OCI-LY1 (cell line): ENCODE data around the gene SULT2B1.

Experiments used
- H2AFZ ChIP-seq: fragments of 200-600 bp; sonication (generic), shearing (Covaris generic); 2 replicates; pipeline ENCODE4 v1.6.0; 2014; ENCODE audit warnings: antibody characterized with exemption, mild to moderate bottlenecking, low read length
- H3F3A ChIP-seq: fragments of 200-600 bp; sonication (generic), shearing (Covaris generic); 2 replicates; pipeline ENCODE4 v1.6.0; 2014; ENCODE audit warnings: mild to moderate bottlenecking, antibody characterized with exemption, low read length, moderate library complexity; ENCODE audit not compliant: insufficient read depth
- H3K27ac ChIP-seq: fragments of 200-600 bp; sonication (generic); 2 replicates; pipeline ENCODE4 v1.5.1; 2014; ENCODE audit warnings: low read length, mixed run types, mild to moderate bottlenecking, low read depth; ENCODE audit not compliant: poor library complexity, severe bottlenecking
- H3K27me3 ChIP-seq: fragments of 200-600 bp; sonication (generic); 2 replicates; pipeline ENCODE4 v1.6.0; 2014; ENCODE audit warnings: antibody characterized with exemption, mild to moderate bottlenecking, low read length, moderate library complexity; ENCODE audit not compliant: insufficient read depth
- H3K36me3 ChIP-seq: fragments of 200-600 bp; sonication (generic); 2 replicates; pipeline ENCODE4 v1.6.1; 2014; ENCODE audit warnings: mild to moderate bottlenecking, antibody characterized with exemption, low read length, moderate library complexity, mixed read lengths; ENCODE audit not compliant: insufficient read depth
- H3K4me1 ChIP-seq: fragments of 200-600 bp; sonication (generic); 2 replicates; pipeline ENCODE4 v1.5.1; 2014; ENCODE audit warnings: mild to moderate bottlenecking, low read length, moderate library complexity; ENCODE audit not compliant: insufficient read depth, severe bottlenecking
- H3K4me2 ChIP-seq: fragments of 200-600 bp; sonication (generic), shearing (Covaris generic); 2 replicates; pipeline ENCODE4 v1.6.1; 2014; ENCODE audit warnings: low read length
- H3K4me3 ChIP-seq: fragments of 200-600 bp; sonication (generic); 2 replicates; pipeline ENCODE4 v1.5.1; 2014; ENCODE audit warnings: low read length, low read depth, mild to moderate bottlenecking, mixed read lengths; ENCODE audit not compliant: poor library complexity, severe bottlenecking
- H3K79me2 ChIP-seq: fragments of 200-600 bp; shearing (Covaris generic); 2 replicates; pipeline ENCODE4 v1.6.1; 2016; ENCODE audit warnings: mixed run types, low read length, mixed read lengths; ENCODE audit not compliant: insufficient read depth
- H3K9ac ChIP-seq: fragments of 200-600 bp; sonication (generic), shearing (Covaris generic); 2 replicates; pipeline ENCODE4 v1.6.1; 2014; ENCODE audit warnings: mild to moderate bottlenecking, low read length, mixed read lengths
- H3K9me2 ChIP-seq: fragments of 200-600 bp; sonication (generic), shearing (Covaris generic); 2 replicates; pipeline ENCODE4 v1.6.1; 2014; ENCODE audit warnings: low read depth, mild to moderate bottlenecking, low read length, mixed read lengths
- H3K9me3 ChIP-seq: fragments of 200-600 bp; shearing (Covaris generic); 2 replicates; pipeline ENCODE4 v1.6.1; 2014; ENCODE audit warnings: low read length, mixed read lengths
- H4K20me1 ChIP-seq: fragments of 200-600 bp; sonication (generic), shearing (Covaris generic); 2 replicates; pipeline ENCODE4 v1.6.0; 2016; ENCODE audit warnings: mild to moderate bottlenecking, low read length; ENCODE audit not compliant: insufficient read depth
- CTCF ChIP-seq: fragments of 200-600 bp; sonication (generic), shearing (Covaris generic); IDR thresholded peaks from 2 replicates; pipeline ENCODE4 v1.5.1; 2017; ENCODE audit warnings: mild to moderate bottlenecking, antibody characterized with exemption, low read length, moderate library complexity, mixed read lengths
- EZH2 ChIP-seq: fragments of 200-600 bp; sonication (generic), shearing (Covaris generic); IDR thresholded peaks from 2 replicates; pipeline ENCODE4 v1.8.0; 2017; ENCODE audit warnings: borderline replicate concordance, mixed run types, mild to moderate bottlenecking, antibody characterized with exemption, low read length, moderate library complexity, mixed read lengths

The SULT2B1 gene

GRCh38 chr19:48627865-48628314, 75.9 kb downstream of the SULT2B1 start:
- no peak for TF ChIP-seq CTCF
- TF ChIP-seq EZH2: no peak
- Histone ChIP-seq H3K9me3 (no peaks in the 10 kb centered on the region), H3F3A (no peaks in the 10 kb centered on the region), H3K9me2 (no peaks in the 10 kb centered on the region), H2AFZ (no peak overlapping the region), H3K4me3 (no peak overlapping the region), H3K27ac (no peak overlapping the region), H3K79me2 (no peaks in the 10 kb centered on the region), H3K4me2 (no peak overlapping the region), H4K20me1 (no peaks in the 10 kb centered on the region), H3K9ac (no peak overlapping the region), H3K27me3 (no peaks in the 10 kb centered on the region), H3K36me3 (peaks cover 17% of the 10 kb centered on the region), H3K4me1 (peaks cover 27% of the 10 kb centered on the region)

- Histone ChIP-seq H3K27me3 (no peaks in the 10 kb centered on the region), H3K27ac (no peak overlapping the region), H4K20me1 (no peaks in the 10 kb centered on the region), H2AFZ (no peak overlapping the region), H3K4me3 (no peak overlapping the region), H3K4me1 (peaks cover 28% of the 10 kb centered on the region), H3K4me2 (no peak overlapping the region), H3K9ac (no peak overlapping the region), H3F3A (no peaks in the 10 kb centered on the region), H3K9me2 (no peaks in the 10 kb centered on the region), H3K9me3 (no peaks in the 10 kb centered on the region), H3K79me2 (no peaks in the 10 kb centered on the region), H3K36me3 (peaks cover 17% of the 10 kb centered on the region)
- TF ChIP-seq EZH2: no peak
- no peak for TF ChIP-seq CTCF
Measured at GRCh38 chr19:48628486-48629296, 76.7 kb downstream of the SULT2B1 start.

- H3K9me2 ChIP-seq: no peaks in the 10 kb centered on the region
- peaks cover 17% of the 10 kb centered on the region for H3K36me3 ChIP-seq
- H3K27me3 ChIP-seq: no peaks in the 10 kb centered on the region
- H3K4me3 ChIP-seq: no peak overlapping the region
- no peak overlapping the region for H3K4me2 ChIP-seq
- no peak overlapping the region for H3K27ac ChIP-seq
- H3F3A ChIP-seq: no peaks in the 10 kb centered on the region
- peaks cover 31% of the 10 kb centered on the region for H3K4me1 ChIP-seq
- H3K9ac ChIP-seq: no peak overlapping the region
- H3K79me2 ChIP-seq: no peaks in the 10 kb centered on the region
- no peaks in the 10 kb centered on the region for H4K20me1 ChIP-seq
- TF ChIP-seq EZH2 (no peak), CTCF (no peak)
- H2AFZ ChIP-seq: no peak overlapping the region
- H3K9me3 ChIP-seq: no peaks in the 10 kb centered on the region
Measured at GRCh38 chr19:48629297-48629598, 77.3 kb downstream of the SULT2B1 start.
